RWPE2 (cell line): ENCODE results near the gene SULT1B1.

Source experiments
- ATAC-seq: fragments of 200-7000 bp; cut with Tn5 transposase; 3 replicates; pipeline ENCODE4 v1.9.1; 2021; ENCODE audit warnings: low read depth
- DNase-seq: peaks from one replicate; pipeline ENCODE4 v3.0.0-alpha.2; 2020; ENCODE audit warnings: low spot score
- H3K27ac ChIP-seq: fragments of 450-650 bp; 2 replicates; pipeline ENCODE4 v1.5.1; 2017; ENCODE audit warnings: mild to moderate bottlenecking; ENCODE audit not compliant: poor library complexity, severe bottlenecking
- H3K27me3 ChIP-seq: fragments of 250-450 bp; sonication (Bioruptor Pico); 2 replicates; pipeline ENCODE4 v1.5.1; 2021; ENCODE audit warnings: mild to moderate bottlenecking, moderate library complexity; ENCODE audit not compliant: insufficient read depth, poor library complexity, severe bottlenecking
- H3K36me3 ChIP-seq: fragments of 250-450 bp; sonication (Bioruptor Pico); 2 replicates; pipeline ENCODE4 v1.5.1; 2020; ENCODE audit warnings: low read depth, mild to moderate bottlenecking, moderate library complexity
- H3K4me1 ChIP-seq: fragments of 250-450 bp; sonication (Bioruptor Pico); 2 replicates; pipeline ENCODE4 v1.5.1; 2021; ENCODE audit warnings: mild to moderate bottlenecking, moderate library complexity; ENCODE audit not compliant: insufficient read depth, poor library complexity, severe bottlenecking
- H3K4me3 ChIP-seq: fragments of 250-450 bp; sonication (Bioruptor Pico); 2 replicates; pipeline ENCODE4 v1.5.1; 2021; ENCODE audit warnings: mild to moderate bottlenecking, moderate library complexity; ENCODE audit not compliant: severe bottlenecking
- H3K9me3 ChIP-seq: fragments of 250-450 bp; sonication (Bioruptor Pico); 2 replicates; pipeline ENCODE4 v1.5.1; 2021; ENCODE audit warnings: mild to moderate bottlenecking, moderate library complexity; ENCODE audit not compliant: severe bottlenecking
- CTCF ChIP-seq: fragments of 450-650 bp; IDR thresholded peaks from one replicate; pipeline ENCODE4 v1.5.1; 2017; ENCODE audit warnings: mild to moderate bottlenecking, moderate library complexity; ENCODE audit not compliant: poor library complexity, severe bottlenecking

The SULT1B1 gene

GRCh38 chr4:69726971-69727370 is 33.4 kb downstream of the SULT1B1 start:
- Histone ChIP-seq H3K4me1 (peaks cover 34% of the 10 kb centered on the region), H3K36me3 (no peaks in the 10 kb centered on the region), H3K4me3 (no peak overlapping the region), H3K9me3 (no peaks in the 10 kb centered on the region), H3K27ac (peak overlapping the region; percentile 80), H3K27me3 (no peaks in the 10 kb centered on the region)
- no peak for DNase-seq
- no peak for TF ChIP-seq CTCF
- ATAC-seq = no peak

- Histone ChIP-seq H3K9me3 (no peaks in the 10 kb centered on the region), H3K27ac (peak overlapping the region; percentile 98), H3K4me1 (peaks cover 35% of the 10 kb centered on the region), H3K4me3 (no peak overlapping the region), H3K36me3 (no peaks in the 10 kb centered on the region), H3K27me3 (no peaks in the 10 kb centered on the region)
- DNase-seq = no peak
- TF ChIP-seq CTCF = no peak
- peak; percentile 89 for ATAC-seq
These were observed 41.8 kb downstream of the SULT1B1 start for GRCh38 chr4:69718396-69719271.

GRCh38 chr4:69717778-69718177 is 42.6 kb downstream of the SULT1B1 start:
- H3K9me3 ChIP-seq = no peaks in the 10 kb centered on the region
- no peak for DNase-seq
- H3K4me1 ChIP-seq = peaks cover 35% of the 10 kb centered on the region
- peak overlapping the region; percentile 98 for H3K27ac ChIP-seq
- no peak for TF ChIP-seq CTCF
- H3K27me3 ChIP-seq = no peaks in the 10 kb centered on the region
- H3K36me3 ChIP-seq = no peaks in the 10 kb centered on the region
- H3K4me3 ChIP-seq = no peak overlapping the region
- ATAC-seq = no peak

- H3K36me3 ChIP-seq = no peaks in the 10 kb centered on the region
- no peaks in the 10 kb centered on the region for H3K27me3 ChIP-seq
- TF ChIP-seq CTCF = no peak
- H3K27ac ChIP-seq = peak overlapping the region; percentile 98
- ATAC-seq = no peak
- H3K4me3 ChIP-seq = no peak overlapping the region
- DNase-seq = no peak
- H3K4me1 ChIP-seq = peaks cover 33% of the 10 kb centered on the region
- no peaks in the 10 kb centered on the region for H3K9me3 ChIP-seq
These were observed 43.8 kb downstream of the SULT1B1 start for GRCh38 chr4:69716654-69717053.

GRCh38 chr4:69714086-69714485 is 46.3 kb downstream of the SULT1B1 start:
- H3K36me3 ChIP-seq = no peaks in the 10 kb centered on the region
- peaks cover 26% of the 10 kb centered on the region for H3K4me1 ChIP-seq
- H3K4me3 ChIP-seq = no peak overlapping the region
- H3K27ac ChIP-seq = no peak overlapping the region
- H3K27me3 ChIP-seq = no peaks in the 10 kb centered on the region
- no peak for DNase-seq
- peaks cover 3% of the 10 kb centered on the region for H3K9me3 ChIP-seq
- TF ChIP-seq CTCF = no peak
- no peak for ATAC-seq
